Activated naive CD8-positive, alpha-beta T cell treated with anti-CD3 and anti-CD28 coated beads, Interleukin-2, amount 50 U/mL, for 24 hours (primary cell): ENCODE measurements around the gene LIMS3.
"Not testable (repeated sequence)": the region's sequence is repeated elsewhere in the genome, so short reads cannot be mapped to it uniquely, and the experiment has no call there.

Source experiments
- ATAC-seq: fragments of 150-1000 bp; cut with Tn5 transposase; one replicate; pipeline ENCODE4 v1.10.0; 2021
- DNase-seq: peaks from one replicate; pipeline ENCODE4 v3.0.0; 2021
- H3K27ac Mint-ChIP-seq: one replicate; pipeline ENCODE4 v1.8.0; 2021; ENCODE audit warnings: mild to moderate bottlenecking, mixed read lengths
- H3K27me3 Mint-ChIP-seq: one replicate; pipeline ENCODE4 v1.8.0; 2021; ENCODE audit warnings: mixed read lengths
- H3K36me3 Mint-ChIP-seq: one replicate; pipeline ENCODE4 v1.8.0; 2021; ENCODE audit warnings: low read depth, mixed read lengths
- H3K4me1 Mint-ChIP-seq: one replicate; pipeline ENCODE4 v1.8.0; 2021; ENCODE audit warnings: mixed read lengths
- H3K4me3 Mint-ChIP-seq: one replicate; pipeline ENCODE4 v1.8.0; 2021; ENCODE audit warnings: mild to moderate bottlenecking, moderate library complexity, mixed read lengths
- H3K9me3 Mint-ChIP-seq: one replicate; pipeline ENCODE4 v1.8.0; 2021; ENCODE audit warnings: mixed read lengths

LIMS3 gene

GRCh38 chr2:109910789-109911188, 12.3 kb downstream of the LIMS3 start:
- not testable (repeated sequence) for ATAC-seq, H3K9me3 Mint-ChIP-seq, H3K36me3 Mint-ChIP-seq, DNase-seq, H3K27ac Mint-ChIP-seq, H3K4me1 Mint-ChIP-seq, H3K27me3 Mint-ChIP-seq, H3K4me3 Mint-ChIP-seq

DNA sequence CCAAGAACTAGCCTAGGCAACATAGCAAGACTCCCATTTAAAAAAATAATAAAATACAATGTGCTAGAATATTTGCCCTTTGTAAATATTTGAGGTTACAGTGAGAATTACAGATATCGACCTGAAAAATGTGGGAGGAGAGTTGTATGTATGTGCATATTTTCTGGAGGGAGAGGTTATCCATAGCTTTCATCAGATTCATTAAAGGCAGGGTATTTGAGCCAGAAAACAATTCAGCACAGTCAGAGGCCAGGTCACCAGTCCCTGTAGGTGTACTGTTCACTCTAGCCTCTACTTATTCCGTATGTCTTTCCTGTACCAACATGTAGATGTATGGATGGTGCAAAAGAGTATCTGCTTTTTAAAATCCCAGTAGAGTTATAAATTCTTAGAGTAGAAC, 15.4 kb downstream of the LIMS3 start:
- H3K4me3 Mint-ChIP-seq, H3K9me3 Mint-ChIP-seq, H3K36me3 Mint-ChIP-seq, DNase-seq, ATAC-seq, H3K4me1 Mint-ChIP-seq, H3K27ac Mint-ChIP-seq, H3K27me3 Mint-ChIP-seq: not testable (repeated sequence)

DNA sequence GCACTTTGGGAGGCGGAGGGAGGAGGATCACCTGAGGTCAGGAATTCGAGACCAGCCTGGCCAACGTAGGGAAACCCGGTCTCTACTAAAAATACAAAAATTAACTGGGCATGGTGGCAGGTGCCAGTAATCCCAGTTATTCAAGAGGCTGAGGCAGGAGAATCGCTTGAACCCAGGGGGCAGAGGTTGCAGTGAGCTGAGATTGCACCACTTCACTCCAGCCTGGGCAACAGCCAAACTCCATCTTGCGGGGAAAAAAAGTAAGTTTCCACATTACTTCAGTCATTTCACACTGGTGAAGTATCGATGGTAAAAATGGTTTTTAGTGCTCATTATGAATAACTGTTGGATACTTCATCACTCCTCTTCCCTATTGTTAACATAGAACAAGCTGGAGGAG, 16.1 kb downstream of the LIMS3 start:
- ATAC-seq, H3K36me3 Mint-ChIP-seq, H3K27me3 Mint-ChIP-seq, H3K9me3 Mint-ChIP-seq, DNase-seq, H3K27ac Mint-ChIP-seq, H3K4me1 Mint-ChIP-seq, H3K4me3 Mint-ChIP-seq: not testable (repeated sequence)

- not testable (repeated sequence) for H3K9me3 Mint-ChIP-seq, H3K27me3 Mint-ChIP-seq, ATAC-seq, H3K36me3 Mint-ChIP-seq, H3K4me3 Mint-ChIP-seq, H3K4me1 Mint-ChIP-seq, DNase-seq, H3K27ac Mint-ChIP-seq
Measured at GRCh38 chr2:109915830-109916229, 17.3 kb downstream of the LIMS3 start.

- H3K36me3 Mint-ChIP-seq, ATAC-seq, DNase-seq, H3K27me3 Mint-ChIP-seq, H3K9me3 Mint-ChIP-seq, H3K27ac Mint-ChIP-seq, H3K4me1 Mint-ChIP-seq, H3K4me3 Mint-ChIP-seq: not testable (repeated sequence)
Measured at GRCh38 chr2:109920162-109920561, 21.7 kb downstream of the LIMS3 start.

DNA sequence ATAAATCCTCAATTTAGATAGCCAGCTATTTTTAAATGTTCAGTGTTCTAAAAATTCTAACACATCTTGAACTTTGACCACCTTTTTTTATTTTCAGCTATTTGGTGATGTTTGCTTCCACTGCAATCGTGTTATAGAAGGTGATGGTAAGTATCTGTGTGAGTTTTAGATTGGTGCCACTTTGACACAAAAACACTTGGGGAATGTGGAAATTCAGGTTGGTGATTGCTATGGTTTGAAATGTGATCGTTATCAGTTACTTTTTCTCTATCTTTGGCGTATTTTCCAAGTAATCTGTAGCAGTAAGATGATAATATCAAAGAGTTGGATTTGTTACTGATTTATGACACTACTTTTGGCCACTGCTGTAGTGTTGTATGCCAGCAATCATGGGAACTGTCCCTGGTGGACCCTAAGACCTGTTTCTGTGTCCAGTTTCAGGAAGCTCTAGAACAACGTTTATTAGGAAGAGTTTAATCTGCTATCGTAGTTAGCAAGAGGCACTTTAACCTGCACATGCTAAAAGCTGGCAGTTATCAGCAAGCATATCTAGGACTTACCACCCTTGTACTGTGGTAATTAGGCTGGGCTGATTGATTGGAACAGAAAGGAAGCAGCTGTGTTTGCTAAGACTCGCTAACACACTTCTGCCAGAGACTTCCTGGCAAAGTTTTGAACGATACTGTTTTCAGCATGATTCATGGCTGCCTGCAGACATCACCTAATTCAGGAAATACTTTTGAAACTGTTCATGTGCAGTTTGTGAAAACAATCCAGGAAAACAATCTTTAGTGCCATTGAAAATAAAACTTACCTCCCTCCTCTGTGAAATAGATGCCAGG, 23.3 kb downstream of the LIMS3 start:
- H3K9me3 Mint-ChIP-seq, H3K27ac Mint-ChIP-seq, H3K4me1 Mint-ChIP-seq, H3K4me3 Mint-ChIP-seq, ATAC-seq, H3K27me3 Mint-ChIP-seq, DNase-seq, H3K36me3 Mint-ChIP-seq: not testable (repeated sequence)

GRCh38 chr2:109924481-109924880, 26.0 kb downstream of the LIMS3 start:
- not testable (repeated sequence) for DNase-seq, H3K27ac Mint-ChIP-seq, H3K4me3 Mint-ChIP-seq, H3K27me3 Mint-ChIP-seq, ATAC-seq, H3K36me3 Mint-ChIP-seq, H3K4me1 Mint-ChIP-seq, H3K9me3 Mint-ChIP-seq

DNA sequence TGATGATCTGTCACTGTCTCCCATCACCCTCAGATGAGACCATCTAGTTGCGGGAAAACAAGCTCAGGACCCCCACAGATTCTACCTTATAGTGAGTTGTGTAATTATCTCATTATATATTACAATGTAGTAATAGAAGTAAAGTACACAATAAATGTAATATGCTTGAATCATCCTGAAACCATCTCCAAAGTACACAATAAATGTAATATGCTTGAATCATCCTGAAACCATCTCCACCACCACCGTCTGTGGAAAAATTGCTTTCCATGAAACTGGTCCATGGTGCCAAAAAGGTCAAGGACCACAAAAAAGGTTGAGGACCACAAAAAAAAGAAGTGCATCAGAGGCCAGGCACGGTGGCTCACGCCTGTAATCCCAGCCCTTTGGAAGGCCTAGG, 29.3 kb downstream of the LIMS3 start:
- H3K9me3 Mint-ChIP-seq, H3K4me3 Mint-ChIP-seq, H3K27ac Mint-ChIP-seq, H3K4me1 Mint-ChIP-seq, H3K27me3 Mint-ChIP-seq, H3K36me3 Mint-ChIP-seq, DNase-seq, ATAC-seq: not testable (repeated sequence)

- ATAC-seq, H3K4me1 Mint-ChIP-seq, H3K9me3 Mint-ChIP-seq, H3K36me3 Mint-ChIP-seq, DNase-seq, H3K27me3 Mint-ChIP-seq, H3K27ac Mint-ChIP-seq, H3K4me3 Mint-ChIP-seq: not testable (repeated sequence)
Measured at GRCh38 chr2:109929222-109929621, 30.7 kb downstream of the LIMS3 start.

- H3K4me3 Mint-ChIP-seq, H3K9me3 Mint-ChIP-seq, H3K36me3 Mint-ChIP-seq, H3K27ac Mint-ChIP-seq, H3K27me3 Mint-ChIP-seq, DNase-seq, H3K4me1 Mint-ChIP-seq, ATAC-seq: not testable (repeated sequence)
Measured at GRCh38 chr2:109936534-109936933, 38.0 kb downstream of the LIMS3 start.

GRCh38 chr2:109945362-109945761, 46.9 kb downstream of the LIMS3 start:
- H3K9me3 Mint-ChIP-seq, H3K4me3 Mint-ChIP-seq, H3K27ac Mint-ChIP-seq, H3K4me1 Mint-ChIP-seq, H3K36me3 Mint-ChIP-seq, ATAC-seq, H3K27me3 Mint-ChIP-seq, DNase-seq: not testable (repeated sequence)

- H3K4me3 Mint-ChIP-seq, H3K9me3 Mint-ChIP-seq: not testable (repeated sequence)
- ATAC-seq, result peak; percentile 20
Measured at GRCh38 chr2:109947262-109947958, 48.9 kb downstream of the LIMS3 start.

DNA sequence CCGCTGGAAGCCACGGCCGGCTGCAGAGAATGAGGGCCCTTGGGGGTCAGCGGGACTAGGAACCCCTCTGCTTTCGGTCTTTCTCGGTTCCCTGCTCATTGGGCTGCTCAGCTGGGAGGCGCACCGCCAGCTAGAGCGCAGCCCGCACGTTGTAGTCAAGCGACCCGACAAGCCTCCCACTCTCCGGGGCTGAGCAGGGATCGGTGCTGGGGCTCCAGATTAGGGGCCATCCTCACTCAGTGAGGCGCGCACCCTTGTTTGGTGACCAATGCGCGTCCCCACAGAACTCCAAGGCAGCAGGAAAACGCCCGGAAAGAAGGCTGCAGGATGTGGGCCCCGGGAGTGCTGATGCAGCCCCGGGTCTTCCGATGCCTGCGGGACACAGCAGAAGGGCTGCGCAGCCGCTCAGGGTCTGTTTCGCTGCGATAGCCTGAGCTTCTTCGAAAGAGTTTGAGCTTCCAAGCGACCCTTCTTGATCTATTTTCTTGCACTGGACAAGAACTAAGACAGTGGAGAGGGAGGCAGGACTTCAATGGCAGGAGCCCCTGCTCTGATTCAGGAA, 49.6 kb downstream of the LIMS3 start:
- not testable (repeated sequence) for ATAC-seq

More at GRCh38 chr2:109947262-109947958, 48.9 kb downstream of the LIMS3 start:
- H3K4me1 Mint-ChIP-seq, H3K36me3 Mint-ChIP-seq, H3K27ac Mint-ChIP-seq, H3K27me3 Mint-ChIP-seq, DNase-seq: not testable (repeated sequence)

GRCh38 chr2:109950146-109950843, 51.8 kb downstream of the LIMS3 start:
- DNase-seq, H3K4me3 Mint-ChIP-seq, H3K4me1 Mint-ChIP-seq, H3K27ac Mint-ChIP-seq, H3K9me3 Mint-ChIP-seq, ATAC-seq, H3K27me3 Mint-ChIP-seq, H3K36me3 Mint-ChIP-seq: not testable (repeated sequence)

More for the DNA sequence above, 49.6 kb downstream of the LIMS3 start:
- H3K9me3 Mint-ChIP-seq, H3K36me3 Mint-ChIP-seq, H3K4me3 Mint-ChIP-seq, H3K4me1 Mint-ChIP-seq, H3K27ac Mint-ChIP-seq, H3K27me3 Mint-ChIP-seq, DNase-seq: not testable (repeated sequence)
